A549 (cell line): ENCODE measurements around the gene ILRUN. TPM values are rescaled to one million over a fixed set of nuclear protein-coding genes. Genes with fewer than 3 reads are reported as not detected.
A peak's percentile ranks its signal among the peaks of the same experiment; 100 is the strongest.
"Not testable (repeated sequence)": the region's sequence is repeated elsewhere in the genome, so short reads cannot be mapped to it uniquely, and the experiment has no call there.

Experiments
- ATAC-seq, 2 experiments: fragments of 200-7000 bp in 1 of 2; fragments of >200 bp in 1 of 2; cut with Nextera tagmentation in 1 of 2; cut with Tn5 transposase in 1 of 2; 3 replicates each; pipeline versions ENCODE4 v1.8.0 to v1.9.1; 2018 to 2020; ENCODE audit warnings: mild to moderate bottlenecking in 1 of 2, moderate library complexity in 1 of 2
- CTCF ChIA-PET: fragments of 300-600 bp; sonication (Branson Sonifier 250); formaldehyde crosslinking; extraction: SDS; loops from one replicate; lab custom pipeline; 2021; ENCODE audit warnings: antibody characterized with exemption, inconsistent platforms; lab: Yijun Ruan, JAX
- POLR2A ChIA-PET: fragments of 350-600 bp; formaldehyde crosslinking; extraction: SDS; loops from one replicate; lab custom pipeline; 2021; ENCODE audit warnings: antibody characterized with exemption, inconsistent platforms; lab: Yijun Ruan, JAX
- DNase-seq, 2 experiments: peaks; one replicate each; pipeline versions ENCODE4 v3.0.0 to v3.0.0-alpha.2; 2011 to 2016; ENCODE audit warnings: low read depth in 1 of 2, low spot score in 1 of 2
- FAIRE-seq: peaks from 2 replicates; lab custom pipeline; 2011; peaks lifted over from hg19 to GRCh38; lab: Jason Lieb, UNC
- H3K27ac ChIP-seq, 2 experiments: fragments of >200 bp; sonication (Bioruptor Twin); formaldehyde crosslinking; 3 replicates each; pipeline ENCODE4 v1.5.1; 2016 to 2017
- H3K4me1 ChIP-seq: fragments of >200 bp; sonication (Bioruptor Twin); formaldehyde crosslinking; 3 replicates; pipeline ENCODE4 v1.6.1; 2016
- H3K4me2 ChIP-seq: fragments of >200 bp; sonication (Bioruptor Twin); formaldehyde crosslinking; 3 replicates; pipeline ENCODE4 v1.6.1; 2016
- H3K4me3 ChIP-seq: fragments of >200 bp; sonication (Bioruptor Twin); formaldehyde crosslinking; 3 replicates; pipeline ENCODE4 v1.5.1; 2016
- H3K9me3 ChIP-seq: fragments of >200 bp; sonication (Bioruptor Twin); formaldehyde crosslinking; 3 replicates; pipeline ENCODE4 v1.6.1; 2016
- CHD2 ChIP-seq: fragments of 150-350 bp; IDR thresholded peaks from 2 replicates; pipeline ENCODE4 v1.6.1; 2014; ENCODE audit warnings: low read length; ENCODE audit not compliant: partially characterized antibody
- CHD4 ChIP-seq: fragments of 200-600 bp; sonication (generic); IDR thresholded peaks from 2 replicates; pipeline ENCODE4 v1.6.1; 2016; ENCODE audit warnings: antibody characterized with exemption, mild to moderate bottlenecking, borderline replicate concordance
- EHF ChIP-seq: fragments of 250-450 bp; sonication (Bioruptor Pico); IDR thresholded peaks from 2 replicates; pipeline ENCODE4 v1.5.0; 2020; ENCODE audit warnings: mild to moderate bottlenecking
- EP300 ChIP-seq, 2 experiments: fragments of >200 bp; sonication (Bioruptor Twin); formaldehyde crosslinking; IDR thresholded peaks; 2 replicates in 1 of 2; 3 replicates in 1 of 2; pipeline ENCODE4 v1.6.1; 2016 to 2017
- ESRRA ChIP-seq: fragments of 150-350 bp; IDR thresholded peaks from 2 replicates; pipeline ENCODE4 v1.6.1; 2014; ENCODE audit warnings: mild to moderate bottlenecking, low read length, borderline replicate concordance
- FOXS1 ChIP-seq: fragments of 250-450 bp; sonication (Bioruptor Pico); IDR thresholded peaks from 2 replicates; pipeline ENCODE4 v1.5.0; 2020; ENCODE audit warnings: mild to moderate bottlenecking, moderate library complexity
- HOXB5 ChIP-seq: fragments of 250-450 bp; sonication (Bioruptor Pico); IDR thresholded peaks from 2 replicates; pipeline ENCODE4 v1.5.0; 2020; ENCODE audit warnings: mild to moderate bottlenecking, moderate library complexity
- JUN ChIP-seq, 2 experiments: fragments of >200 bp; sonication (Bioruptor Twin); formaldehyde crosslinking; IDR thresholded peaks; 2 replicates in 1 of 2; 3 replicates in 1 of 2; pipeline ENCODE4 v1.6.1; 2016 to 2017
- JUNB ChIP-seq: fragments of >200 bp; sonication (Bioruptor Twin); formaldehyde crosslinking; IDR thresholded peaks from 2 replicates; pipeline ENCODE4 v1.6.1; 2016
- NFE2L2 ChIP-seq: fragments of 150-350 bp; conservative IDR thresholded peaks from 2 replicates; pipeline ENCODE4 v1.6.1; 2014; ENCODE audit warnings: low read length
- NPAS2 ChIP-seq: fragments of 250-450 bp; sonication (Bioruptor Pico); IDR thresholded peaks from 2 replicates; pipeline ENCODE4 v1.8.0; 2022; ENCODE audit warnings: mild to moderate bottlenecking, moderate library complexity, borderline replicate concordance
- NR3C1 ChIP-seq: fragments of >200 bp; sonication (Bioruptor Twin); formaldehyde crosslinking; IDR thresholded peaks from 3 replicates; pipeline ENCODE4 v1.6.1; 2017
- PHF8 ChIP-seq: fragments of 200-600 bp; sonication (generic); IDR thresholded peaks from 2 replicates; pipeline ENCODE4 v1.6.1; 2016; ENCODE audit warnings: low read depth, mild to moderate bottlenecking, antibody characterized with exemption, moderate library complexity, borderline replicate concordance
- POLR2AphosphoS2 ChIP-seq: conservative IDR thresholded peaks from 2 replicates; pipeline ENCODE4 v1.6.1; 2012; ENCODE audit warnings: low read length, improper control_type of control experiment, inconsistent platforms
- RAD21 ChIP-seq, 2 experiments: fragments of >200 bp in 1 of 2; sonication (Bioruptor Twin) in 1 of 2; formaldehyde crosslinking in 1 of 2; IDR thresholded peaks in 1 of 2; conservative IDR thresholded peaks in 1 of 2; 2 replicates in 1 of 2; 3 replicates in 1 of 2; pipeline ENCODE4 v1.6.1; 2012 to 2018; ENCODE audit warnings: inconsistent platforms in 1 of 2
- RARB ChIP-seq: fragments of 250-450 bp; sonication (Bioruptor Pico); IDR thresholded peaks from 2 replicates; pipeline ENCODE4 v1.8.0; 2021; ENCODE audit warnings: mild to moderate bottlenecking, moderate library complexity
- SMC3 ChIP-seq: fragments of >200 bp; sonication (Bioruptor Twin); formaldehyde crosslinking; IDR thresholded peaks from 3 replicates; pipeline ENCODE4 v1.6.1; 2018; ENCODE audit warnings: inconsistent platforms
- SREBF2 ChIP-seq: fragments of 450-650 bp; IDR thresholded peaks from 2 replicates; pipeline ENCODE4 v1.6.1; 2014; ENCODE audit warnings: mild to moderate bottlenecking, moderate library complexity
- ZC3H11A ChIP-seq: fragments of 450-650 bp; IDR thresholded peaks from 2 replicates; pipeline ENCODE4 v1.6.1; 2014; ENCODE audit warnings: antibody characterized with exemption, mild to moderate bottlenecking
- ZFP36 ChIP-seq: fragments of 450-650 bp; IDR thresholded peaks from 2 replicates; pipeline ENCODE4 v1.6.1; 2014; ENCODE audit warnings: borderline replicate concordance; ENCODE audit not compliant: partially characterized antibody
- ZSCAN20 ChIP-seq: fragments of 250-450 bp; sonication (Bioruptor Pico); IDR thresholded peaks from 2 replicates; pipeline ENCODE4 v1.8.0; 2022; ENCODE audit warnings: mild to moderate bottlenecking, moderate library complexity
- WGBS: methylation state at CpG from one replicate; pipeline ENCODE4 v1.1.6; 2017; ENCODE audit errors: missing lambda C conversion rate; 5-methylcytosine and 5-hydroxymethylcytosine counted together
- polyA plus RNA-seq, 4 experiments: library from polyadenylated mRNA; depleted of rRNA in 3 of 4; stranded (reverse); fragments of >200 nt; fragmentation: RNase III in 1 of 4; extraction: RNeasy Plus Mini Kit Qiagen cat#74134 plus additional on column Dnase treatment in 1 of 4; gene quantifications; 2 replicates in 3 of 4; 3 replicates in 1 of 4; pipeline ENCODE4 v1.2.3, GENCODE V29; 2011 to 2017
- TF ChIP-seq, protein P1 (sequence below): fragments of 450-650 bp; IDR thresholded peaks from 2 replicates; pipeline ENCODE4 v1.6.1; 2014; ENCODE audit warnings: antibody characterized with exemption
- TF ChIP-seq, protein P2 (sequence below): fragments of >200 bp; sonication (Bioruptor Twin); formaldehyde crosslinking; IDR thresholded peaks from 3 replicates; pipeline ENCODE4 v1.5.1; 2016
- TF ChIP-seq, protein P3 (sequence below): IDR thresholded peaks from 2 replicates; pipeline ENCODE4 v1.6.1; 2012
- TF ChIP-seq, protein P4 (sequence below): IDR thresholded peaks from 2 replicates; pipeline ENCODE4 v1.6.1; 2012; ENCODE audit warnings: low read depth, borderline replicate concordance
- TF ChIP-seq, protein P5 (sequence below): fragments of >200 bp; sonication (Bioruptor Twin); formaldehyde crosslinking; IDR thresholded peaks from 2 replicates; pipeline ENCODE4 v1.6.1; 2016

The ILRUN gene
- polyA plus RNA-seq, 2 of the 4 experiments (the other 2 are of a cell fraction) = 28.6 to 36.1 TPM

DNA sequence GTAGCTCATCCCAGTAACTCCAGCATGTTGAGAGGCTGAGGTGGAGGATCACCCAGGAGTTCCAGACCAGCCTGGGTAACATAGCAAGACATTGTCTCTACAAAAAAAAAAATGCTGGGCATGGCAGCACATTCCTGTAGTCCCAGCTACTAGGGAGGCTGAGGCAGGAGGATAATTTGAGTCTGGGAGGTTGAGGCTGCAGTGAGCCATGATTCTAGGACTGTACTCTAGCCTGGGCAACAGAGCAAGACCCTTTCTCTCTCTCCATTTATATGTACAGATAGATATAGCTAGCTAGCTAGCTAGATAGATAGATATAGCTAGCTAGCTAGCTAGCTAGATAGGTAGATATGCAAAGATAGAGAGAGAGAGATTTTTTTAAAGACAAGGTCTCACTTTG, 20.4 kb downstream of the ILRUN start:
- no peak overlapping the region for H3K27ac ChIP-seq
- H3K4me3 ChIP-seq = no peak overlapping the region
- ChIA-PET CTCF (no interaction called here), POLR2A (no interaction called here)
- FAIRE-seq (no peak), ATAC-seq (no peak), DNase-seq (no peak)
- peaks cover 55% of the 10 kb centered on the region for H3K4me1 ChIP-seq
- no peak overlapping the region for H3K4me2 ChIP-seq
- no peaks in the 10 kb centered on the region for H3K9me3 ChIP-seq
- TF ChIP-seq NPAS2 (CRISPR knock-in tag) (no peak), ZFP36 (no peak), EHF (no peak), CHD2 (no peak), ESRRA (no peak), FOXS1 (no peak), ZSCAN20 (CRISPR knock-in tag) (no peak), RARB (CRISPR knock-in tag) (no peak), PHF8 (no peak)
- TF ChIP-seq, protein P1, sequence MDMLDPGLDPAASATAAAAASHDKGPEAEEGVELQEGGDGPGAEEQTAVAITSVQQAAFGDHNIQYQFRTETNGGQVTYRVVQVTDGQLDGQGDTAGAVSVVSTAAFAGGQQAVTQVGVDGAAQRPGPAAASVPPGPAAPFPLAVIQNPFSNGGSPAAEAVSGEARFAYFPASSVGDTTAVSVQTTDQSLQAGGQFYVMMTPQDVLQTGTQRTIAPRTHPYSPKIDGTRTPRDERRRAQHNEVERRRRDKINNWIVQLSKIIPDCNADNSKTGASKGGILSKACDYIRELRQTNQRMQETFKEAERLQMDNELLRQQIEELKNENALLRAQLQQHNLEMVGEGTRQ = no peak
- TF ChIP-seq, protein P2, sequence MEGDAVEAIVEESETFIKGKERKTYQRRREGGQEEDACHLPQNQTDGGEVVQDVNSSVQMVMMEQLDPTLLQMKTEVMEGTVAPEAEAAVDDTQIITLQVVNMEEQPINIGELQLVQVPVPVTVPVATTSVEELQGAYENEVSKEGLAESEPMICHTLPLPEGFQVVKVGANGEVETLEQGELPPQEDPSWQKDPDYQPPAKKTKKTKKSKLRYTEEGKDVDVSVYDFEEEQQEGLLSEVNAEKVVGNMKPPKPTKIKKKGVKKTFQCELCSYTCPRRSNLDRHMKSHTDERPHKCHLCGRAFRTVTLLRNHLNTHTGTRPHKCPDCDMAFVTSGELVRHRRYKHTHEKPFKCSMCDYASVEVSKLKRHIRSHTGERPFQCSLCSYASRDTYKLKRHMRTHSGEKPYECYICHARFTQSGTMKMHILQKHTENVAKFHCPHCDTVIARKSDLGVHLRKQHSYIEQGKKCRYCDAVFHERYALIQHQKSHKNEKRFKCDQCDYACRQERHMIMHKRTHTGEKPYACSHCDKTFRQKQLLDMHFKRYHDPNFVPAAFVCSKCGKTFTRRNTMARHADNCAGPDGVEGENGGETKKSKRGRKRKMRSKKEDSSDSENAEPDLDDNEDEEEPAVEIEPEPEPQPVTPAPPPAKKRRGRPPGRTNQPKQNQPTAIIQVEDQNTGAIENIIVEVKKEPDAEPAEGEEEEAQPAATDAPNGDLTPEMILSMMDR = no peak

DNA sequence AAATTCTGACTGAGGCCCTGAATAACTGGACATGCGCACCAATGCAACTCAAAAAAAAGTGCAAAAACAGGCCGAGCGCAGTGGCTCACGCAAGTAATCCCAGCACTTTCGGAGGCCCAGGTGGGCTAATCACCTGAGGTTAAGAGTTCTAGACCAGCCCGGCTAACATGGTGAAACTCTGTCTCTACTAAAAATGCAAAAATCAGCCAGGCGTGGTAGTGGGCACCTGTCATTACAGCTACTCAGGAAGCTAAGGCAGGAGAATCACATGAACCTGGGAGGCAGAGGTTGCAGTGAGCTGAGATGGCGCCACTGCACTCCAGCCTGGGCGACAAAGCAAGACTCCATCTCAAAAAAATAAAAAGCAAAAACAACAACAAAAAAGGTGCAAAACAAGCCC, 21.6 kb downstream of the ILRUN start:
- peaks cover 47% of the 10 kb centered on the region for H3K4me1 ChIP-seq
- H3K4me2 ChIP-seq, H3K9me3 ChIP-seq, DNase-seq, POLR2A ChIA-PET, H3K4me3 ChIP-seq, FAIRE-seq, ATAC-seq: not testable (repeated sequence)
- peak overlapping the region in 1 of 2 experiments; percentile 43; a peak in 1 of 6 replicates for H3K27ac ChIP-seq
- CTCF ChIA-PET = interaction anchor here (0.9 kb wide), 1 partner anchor 82 kb away, joined by 3 read pairs; no protein-coding TSS in a partner anchor
- 97% methylated on average over 9 of the region's 9 CpGs for WGBS

DNA sequence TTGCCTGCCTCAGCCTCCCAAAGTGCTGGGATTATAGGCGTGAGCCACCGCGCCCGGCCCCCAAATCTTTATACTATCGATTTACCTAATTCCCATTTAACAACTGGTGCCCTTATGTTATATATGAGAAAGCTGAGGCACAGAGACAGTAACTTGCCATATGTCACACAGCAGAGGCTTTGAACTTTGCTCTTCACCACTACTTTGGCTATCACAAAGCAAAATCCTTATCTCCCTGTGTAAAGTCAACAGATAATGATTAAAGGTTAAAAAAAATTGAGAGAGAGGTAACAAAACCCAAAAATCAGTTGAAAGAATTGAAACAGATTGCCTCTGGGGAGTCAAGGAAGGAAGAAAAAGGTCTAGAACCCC, 22.3 kb downstream of the ILRUN start:
- ChIA-PET CTCF (no interaction called here), POLR2A (no interaction called here)
- H3K4me2 ChIP-seq = peak overlapping the region; percentile 41
- H3K9me3 ChIP-seq = no peaks in the 10 kb centered on the region
- H3K27ac ChIP-seq = peak overlapping the region in 1 of 2 experiments; percentile 54; a peak in 2 of 6 replicates
- peaks cover 40% of the 10 kb centered on the region for H3K4me1 ChIP-seq
- DNase-seq (no peak), ATAC-seq (no peak), FAIRE-seq (no peak)
- no peak overlapping the region for H3K4me3 ChIP-seq
- WGBS = 97% methylated on average over 5 of the region's 5 CpGs
- no peak for TF ChIP-seq NR3C1
- no peak for TF ChIP-seq POLR2AphosphoS2
- TF ChIP-seq EHF = no peak
- no peak for TF ChIP-seq EP300 (IDR thresholded peaks at IDR 0.05)
- TF ChIP-seq ZSCAN20 (CRISPR knock-in tag) = no peak
- TF ChIP-seq, protein P3, sequence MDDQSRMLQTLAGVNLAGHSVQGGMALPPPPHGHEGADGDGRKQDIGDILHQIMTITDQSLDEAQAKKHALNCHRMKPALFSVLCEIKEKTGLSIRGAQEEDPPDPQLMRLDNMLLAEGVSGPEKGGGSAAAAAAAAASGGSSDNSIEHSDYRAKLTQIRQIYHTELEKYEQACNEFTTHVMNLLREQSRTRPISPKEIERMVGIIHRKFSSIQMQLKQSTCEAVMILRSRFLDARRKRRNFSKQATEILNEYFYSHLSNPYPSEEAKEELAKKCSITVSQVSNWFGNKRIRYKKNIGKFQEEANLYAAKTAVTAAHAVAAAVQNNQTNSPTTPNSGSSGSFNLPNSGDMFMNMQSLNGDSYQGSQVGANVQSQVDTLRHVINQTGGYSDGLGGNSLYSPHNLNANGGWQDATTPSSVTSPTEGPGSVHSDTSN = no peak
- no peak for TF ChIP-seq NFE2L2
- no peak for TF ChIP-seq ZC3H11A
- no peak for TF ChIP-seq JUNB
- no peak for TF ChIP-seq CHD4
- no peak for TF ChIP-seq JUN (IDR thresholded peaks at IDR 0.05)
- no peak for TF ChIP-seq HOXB5 (CRISPR knock-in tag)
- no peak for TF ChIP-seq SMC3
- no peak for TF ChIP-seq RAD21 (conservative IDR thresholded peaks at IDR 0.05 in 1 of 2, IDR thresholded peaks at IDR 0.05 in 1 of 2)
- TF ChIP-seq, protein P4, sequence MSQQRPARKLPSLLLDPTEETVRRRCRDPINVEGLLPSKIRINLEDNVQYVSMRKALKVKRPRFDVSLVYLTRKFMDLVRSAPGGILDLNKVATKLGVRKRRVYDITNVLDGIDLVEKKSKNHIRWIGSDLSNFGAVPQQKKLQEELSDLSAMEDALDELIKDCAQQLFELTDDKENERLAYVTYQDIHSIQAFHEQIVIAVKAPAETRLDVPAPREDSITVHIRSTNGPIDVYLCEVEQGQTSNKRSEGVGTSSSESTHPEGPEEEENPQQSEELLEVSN = no peak
- no peak for TF ChIP-seq SREBF2
- TF ChIP-seq, protein P5, sequence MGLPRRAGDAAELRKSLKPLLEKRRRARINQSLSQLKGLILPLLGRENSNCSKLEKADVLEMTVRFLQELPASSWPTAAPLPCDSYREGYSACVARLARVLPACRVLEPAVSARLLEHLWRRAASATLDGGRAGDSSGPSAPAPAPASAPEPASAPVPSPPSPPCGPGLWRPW = no peak
